ENCODE measurements around the gene NUTF2.

Gene NUTF2

DNA sequence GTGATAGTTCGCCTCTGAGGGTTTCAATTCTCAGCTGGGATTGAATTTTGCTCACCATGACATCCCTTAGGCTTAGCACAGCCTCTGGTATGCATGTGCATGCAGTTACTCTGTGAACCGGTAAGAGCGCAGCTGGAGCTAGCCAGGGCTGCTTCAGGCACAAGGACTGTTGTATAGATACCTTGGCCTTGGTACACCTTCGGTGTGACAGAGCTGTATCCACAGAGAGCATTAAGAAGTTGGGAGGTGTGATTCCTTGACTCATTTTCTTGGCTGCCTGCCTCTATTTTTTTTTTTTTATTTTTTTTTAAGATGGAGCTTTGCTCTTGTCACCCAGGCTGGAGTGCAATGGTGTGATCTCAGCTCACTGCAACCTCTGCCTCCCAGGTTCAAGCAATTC is 2.2 kb upstream of the NUTF2 start (continued):
- TF ChIP-seq, protein P1, sequence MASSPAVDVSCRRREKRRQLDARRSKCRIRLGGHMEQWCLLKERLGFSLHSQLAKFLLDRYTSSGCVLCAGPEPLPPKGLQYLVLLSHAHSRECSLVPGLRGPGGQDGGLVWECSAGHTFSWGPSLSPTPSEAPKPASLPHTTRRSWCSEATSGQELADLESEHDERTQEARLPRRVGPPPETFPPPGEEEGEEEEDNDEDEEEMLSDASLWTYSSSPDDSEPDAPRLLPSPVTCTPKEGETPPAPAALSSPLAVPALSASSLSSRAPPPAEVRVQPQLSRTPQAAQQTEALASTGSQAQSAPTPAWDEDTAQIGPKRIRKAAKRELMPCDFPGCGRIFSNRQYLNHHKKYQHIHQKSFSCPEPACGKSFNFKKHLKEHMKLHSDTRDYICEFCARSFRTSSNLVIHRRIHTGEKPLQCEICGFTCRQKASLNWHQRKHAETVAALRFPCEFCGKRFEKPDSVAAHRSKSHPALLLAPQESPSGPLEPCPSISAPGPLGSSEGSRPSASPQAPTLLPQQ (tag by site-specific recombination; IDR thresholded peaks at IDR 0.05) = no peak
- no peak for TF ChIP-seq ZNF610 (tag by site-specific recombination; IDR thresholded peaks at IDR 0.05; ENCODE audit: borderline replicate concordance)
- TF ChIP-seq, protein P2, sequence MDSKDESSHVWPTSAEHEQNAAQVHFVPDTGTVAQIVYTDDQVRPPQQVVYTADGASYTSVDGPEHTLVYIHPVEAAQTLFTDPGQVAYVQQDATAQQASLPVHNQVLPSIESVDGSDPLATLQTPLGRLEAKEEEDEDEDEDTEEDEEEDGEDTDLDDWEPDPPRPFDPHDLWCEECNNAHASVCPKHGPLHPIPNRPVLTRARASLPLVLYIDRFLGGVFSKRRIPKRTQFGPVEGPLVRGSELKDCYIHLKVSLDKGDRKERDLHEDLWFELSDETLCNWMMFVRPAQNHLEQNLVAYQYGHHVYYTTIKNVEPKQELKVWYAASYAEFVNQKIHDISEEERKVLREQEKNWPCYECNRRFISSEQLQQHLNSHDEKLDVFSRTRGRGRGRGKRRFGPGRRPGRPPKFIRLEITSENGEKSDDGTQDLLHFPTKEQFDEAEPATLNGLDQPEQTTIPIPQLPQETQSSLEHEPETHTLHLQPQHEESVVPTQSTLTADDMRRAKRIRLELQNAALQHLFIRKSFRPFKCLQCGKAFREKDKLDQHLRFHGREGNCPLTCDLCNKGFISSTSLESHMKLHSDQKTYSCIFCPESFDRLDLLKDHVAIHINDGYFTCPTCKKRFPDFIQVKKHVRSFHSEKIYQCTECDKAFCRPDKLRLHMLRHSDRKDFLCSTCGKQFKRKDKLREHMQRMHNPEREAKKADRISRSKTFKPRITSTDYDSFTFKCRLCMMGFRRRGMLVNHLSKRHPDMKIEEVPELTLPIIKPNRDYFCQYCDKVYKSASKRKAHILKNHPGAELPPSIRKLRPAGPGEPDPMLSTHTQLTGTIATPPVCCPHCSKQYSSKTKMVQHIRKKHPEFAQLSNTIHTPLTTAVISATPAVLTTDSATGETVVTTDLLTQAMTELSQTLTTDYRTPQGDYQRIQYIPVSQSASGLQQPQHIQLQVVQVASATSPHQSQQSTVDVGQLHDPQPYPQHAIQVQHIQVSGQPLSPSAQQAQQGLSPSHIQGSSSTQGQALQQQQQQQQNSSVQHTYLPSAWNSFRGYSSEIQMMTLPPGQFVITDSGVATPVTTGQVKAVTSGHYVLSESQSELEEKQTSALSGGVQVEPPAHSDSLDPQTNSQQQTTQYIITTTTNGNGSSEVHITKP (tag by site-specific recombination; IDR thresholded peaks at IDR 0.05) = peak; percentile 72
- TF ChIP-seq, protein P3, sequence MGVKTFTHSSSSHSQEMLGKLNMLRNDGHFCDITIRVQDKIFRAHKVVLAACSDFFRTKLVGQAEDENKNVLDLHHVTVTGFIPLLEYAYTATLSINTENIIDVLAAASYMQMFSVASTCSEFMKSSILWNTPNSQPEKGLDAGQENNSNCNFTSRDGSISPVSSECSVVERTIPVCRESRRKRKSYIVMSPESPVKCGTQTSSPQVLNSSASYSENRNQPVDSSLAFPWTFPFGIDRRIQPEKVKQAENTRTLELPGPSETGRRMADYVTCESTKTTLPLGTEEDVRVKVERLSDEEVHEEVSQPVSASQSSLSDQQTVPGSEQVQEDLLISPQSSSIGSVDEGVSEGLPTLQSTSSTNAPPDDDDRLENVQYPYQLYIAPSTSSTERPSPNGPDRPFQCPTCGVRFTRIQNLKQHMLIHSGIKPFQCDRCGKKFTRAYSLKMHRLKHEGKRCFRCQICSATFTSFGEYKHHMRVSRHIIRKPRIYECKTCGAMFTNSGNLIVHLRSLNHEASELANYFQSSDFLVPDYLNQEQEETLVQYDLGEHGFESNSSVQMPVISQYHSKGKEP (tag by site-specific recombination; IDR thresholded peaks at IDR 0.05) = 0 out of 2 replicates have a peak, but pooled peaks have one; percentile 63
- no peak for TF ChIP-seq ZNF302 (tag by site-specific recombination; IDR thresholded peaks at IDR 0.05; ENCODE audit: low read depth)
- peak; percentile 14; the same call in 1 of the 2 replicates for TF ChIP-seq ZNF600 (tag by site-specific recombination; IDR thresholded peaks at IDR 0.05)
- TF ChIP-seq IKZF3 (tag by site-specific recombination; IDR thresholded peaks at IDR 0.05) = no peak
- no peak for TF ChIP-seq ZNF404 (tag by site-specific recombination; IDR thresholded peaks at IDR 0.05)
- TF ChIP-seq ZNF529 (tag by site-specific recombination; IDR thresholded peaks at IDR 0.05; ENCODE audit: insufficient replicate concordance) = no peak
- no peak for TF ChIP-seq ZBTB48 (tag by site-specific recombination; IDR thresholded peaks at IDR 0.05)
- TF ChIP-seq, protein P4, sequence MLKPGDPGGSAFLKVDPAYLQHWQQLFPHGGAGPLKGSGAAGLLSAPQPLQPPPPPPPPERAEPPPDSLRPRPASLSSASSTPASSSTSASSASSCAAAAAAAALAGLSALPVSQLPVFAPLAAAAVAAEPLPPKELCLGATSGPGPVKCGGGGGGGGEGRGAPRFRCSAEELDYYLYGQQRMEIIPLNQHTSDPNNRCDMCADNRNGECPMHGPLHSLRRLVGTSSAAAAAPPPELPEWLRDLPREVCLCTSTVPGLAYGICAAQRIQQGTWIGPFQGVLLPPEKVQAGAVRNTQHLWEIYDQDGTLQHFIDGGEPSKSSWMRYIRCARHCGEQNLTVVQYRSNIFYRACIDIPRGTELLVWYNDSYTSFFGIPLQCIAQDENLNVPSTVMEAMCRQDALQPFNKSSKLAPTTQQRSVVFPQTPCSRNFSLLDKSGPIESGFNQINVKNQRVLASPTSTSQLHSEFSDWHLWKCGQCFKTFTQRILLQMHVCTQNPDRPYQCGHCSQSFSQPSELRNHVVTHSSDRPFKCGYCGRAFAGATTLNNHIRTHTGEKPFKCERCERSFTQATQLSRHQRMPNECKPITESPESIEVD (tag by site-specific recombination; IDR thresholded peaks at IDR 0.05) = no peak
- TF ChIP-seq ZNF155 (tag by site-specific recombination; IDR thresholded peaks at IDR 0.05) = no peak
- 0 out of 2 replicates have a peak, but pooled peaks have one; percentile 18 for TF ChIP-seq ZXDB (tag by site-specific recombination; IDR thresholded peaks at IDR 0.05)
- no peak for TF ChIP-seq HOXC10 (CRISPR knock-in tag; IDR thresholded peaks at IDR 0.05)
- TF ChIP-seq, protein P5, sequence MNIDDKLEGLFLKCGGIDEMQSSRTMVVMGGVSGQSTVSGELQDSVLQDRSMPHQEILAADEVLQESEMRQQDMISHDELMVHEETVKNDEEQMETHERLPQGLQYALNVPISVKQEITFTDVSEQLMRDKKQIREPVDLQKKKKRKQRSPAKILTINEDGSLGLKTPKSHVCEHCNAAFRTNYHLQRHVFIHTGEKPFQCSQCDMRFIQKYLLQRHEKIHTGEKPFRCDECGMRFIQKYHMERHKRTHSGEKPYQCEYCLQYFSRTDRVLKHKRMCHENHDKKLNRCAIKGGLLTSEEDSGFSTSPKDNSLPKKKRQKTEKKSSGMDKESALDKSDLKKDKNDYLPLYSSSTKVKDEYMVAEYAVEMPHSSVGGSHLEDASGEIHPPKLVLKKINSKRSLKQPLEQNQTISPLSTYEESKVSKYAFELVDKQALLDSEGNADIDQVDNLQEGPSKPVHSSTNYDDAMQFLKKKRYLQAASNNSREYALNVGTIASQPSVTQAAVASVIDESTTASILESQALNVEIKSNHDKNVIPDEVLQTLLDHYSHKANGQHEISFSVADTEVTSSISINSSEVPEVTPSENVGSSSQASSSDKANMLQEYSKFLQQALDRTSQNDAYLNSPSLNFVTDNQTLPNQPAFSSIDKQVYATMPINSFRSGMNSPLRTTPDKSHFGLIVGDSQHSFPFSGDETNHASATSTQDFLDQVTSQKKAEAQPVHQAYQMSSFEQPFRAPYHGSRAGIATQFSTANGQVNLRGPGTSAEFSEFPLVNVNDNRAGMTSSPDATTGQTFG (tag by site-specific recombination; IDR thresholded peaks at IDR 0.05; ENCODE audit: borderline replicate concordance) = no peak
- no peak for TF ChIP-seq OVOL3 (tag by site-specific recombination; IDR thresholded peaks at IDR 0.05)
- TF ChIP-seq, protein P6, sequence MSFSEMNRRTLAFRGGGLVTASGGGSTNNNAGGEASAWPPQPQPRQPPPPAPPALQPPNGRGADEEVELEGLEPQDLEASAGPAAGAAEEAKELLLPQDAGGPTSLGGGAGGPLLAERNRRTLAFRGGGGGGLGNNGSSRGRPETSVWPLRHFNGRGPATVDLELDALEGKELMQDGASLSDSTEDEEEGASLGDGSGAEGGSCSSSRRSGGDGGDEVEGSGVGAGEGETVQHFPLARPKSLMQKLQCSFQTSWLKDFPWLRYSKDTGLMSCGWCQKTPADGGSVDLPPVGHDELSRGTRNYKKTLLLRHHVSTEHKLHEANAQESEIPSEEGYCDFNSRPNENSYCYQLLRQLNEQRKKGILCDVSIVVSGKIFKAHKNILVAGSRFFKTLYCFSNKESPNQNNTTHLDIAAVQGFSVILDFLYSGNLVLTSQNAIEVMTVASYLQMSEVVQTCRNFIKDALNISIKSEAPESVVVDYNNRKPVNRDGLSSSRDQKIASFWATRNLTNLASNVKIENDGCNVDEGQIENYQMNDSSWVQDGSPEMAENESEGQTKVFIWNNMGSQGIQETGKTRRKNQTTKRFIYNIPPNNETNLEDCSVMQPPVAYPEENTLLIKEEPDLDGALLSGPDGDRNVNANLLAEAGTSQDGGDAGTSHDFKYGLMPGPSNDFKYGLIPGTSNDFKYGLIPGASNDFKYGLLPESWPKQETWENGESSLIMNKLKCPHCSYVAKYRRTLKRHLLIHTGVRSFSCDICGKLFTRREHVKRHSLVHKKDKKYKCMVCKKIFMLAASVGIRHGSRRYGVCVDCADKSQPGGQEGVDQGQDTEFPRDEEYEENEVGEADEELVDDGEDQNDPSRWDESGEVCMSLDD (tag by site-specific recombination; IDR thresholded peaks at IDR 0.05) = no peak
- TF ChIP-seq KLF10 (tag by site-specific recombination; IDR thresholded peaks at IDR 0.05) = no peak
- TF ChIP-seq ZNF768 (tag by site-specific recombination; IDR thresholded peaks at IDR 0.05) = no peak
- no peak for TF ChIP-seq SP3 (tag by site-specific recombination; IDR thresholded peaks at IDR 0.05)
- TF ChIP-seq ZBTB1 (tag by site-specific recombination; IDR thresholded peaks at IDR 0.05) = no peak
